Neural progenitor cell (in vitro differentiated cells): ENCODE measurements around the gene APOBEC3A. TPM values are rescaled to one million over a fixed set of nuclear protein-coding genes. Genes with fewer than 3 reads are reported as not detected.

Experiments
- DNase-seq: peaks from one replicate; pipeline ENCODE4 v3.0.0-alpha.2; 2016; ENCODE audit warnings: low spot score
- H2AFZ ChIP-seq: fragments of 200-600 bp; sonication (generic); replicated peaks from 2 replicates; pipeline ENCODE4 v1.6.1; 2016; ENCODE audit warnings: antibody characterized with exemption
- H3F3A ChIP-seq: fragments of 200-600 bp; sonication (generic); 2 replicates; pipeline ENCODE4 v1.6.1; 2016; ENCODE audit warnings: antibody characterized with exemption, low read depth
- H3K27ac ChIP-seq: fragments of 200-600 bp; sonication (generic); 2 replicates; pipeline ENCODE4 v1.5.1; 2016; ENCODE audit warnings: mild to moderate bottlenecking
- H3K27me3 ChIP-seq: fragments of 200-600 bp; sonication (generic); 2 replicates; pipeline ENCODE4 v1.6.1; 2016; ENCODE audit warnings: mild to moderate bottlenecking, moderate library complexity
- H3K36me3 ChIP-seq: fragments of 200-600 bp; sonication (generic); 2 replicates; pipeline ENCODE4 v1.5.1; 2016
- H3K4me1 ChIP-seq: fragments of 200-600 bp; sonication (generic); 2 replicates; pipeline ENCODE4 v1.6.1; 2016; ENCODE audit warnings: mixed run types
- H3K4me2 ChIP-seq: fragments of 200-600 bp; sonication (generic); 2 replicates; pipeline ENCODE4 v1.6.1; 2016
- H3K4me3 ChIP-seq: fragments of 200-600 bp; sonication (generic); 2 replicates; pipeline ENCODE4 v1.5.1; 2016
- H3K79me2 ChIP-seq: fragments of 200-600 bp; sonication (generic); 2 replicates; pipeline ENCODE4 v1.6.1; 2016; ENCODE audit warnings: low read depth
- H3K9ac ChIP-seq: fragments of 200-600 bp; sonication (generic); 2 replicates; pipeline ENCODE4 v1.6.1; 2016
- H3K9me3 ChIP-seq: fragments of 200-600 bp; sonication (generic); 2 replicates; pipeline ENCODE4 v1.5.1; 2016; ENCODE audit warnings: low read depth
- H4K20me1 ChIP-seq: fragments of 200-600 bp; sonication (generic); 2 replicates; pipeline ENCODE4 v1.6.1; 2016; ENCODE audit warnings: low read depth
- H3K27ac Mint-ChIP-seq: 3 replicates; pipeline ENCODE4 v1.8.0; 2021; ENCODE audit warnings: mixed read lengths
- H3K27me3 Mint-ChIP-seq: 2 replicates; pipeline ENCODE4 v1.8.0; 2022; ENCODE audit warnings: low read depth, mild to moderate bottlenecking, inconsistent platforms, moderate library complexity, mixed read lengths; ENCODE audit not compliant: insufficient read depth
- H3K36me3 Mint-ChIP-seq: 3 replicates; pipeline ENCODE4 v1.8.0; 2021; ENCODE audit warnings: mixed read lengths
- H3K4me1 Mint-ChIP-seq: 3 replicates; pipeline ENCODE4 v1.8.0; 2021; ENCODE audit warnings: mixed read lengths
- H3K4me3 Mint-ChIP-seq: 3 replicates; pipeline ENCODE4 v1.8.0; 2021; ENCODE audit warnings: mild to moderate bottlenecking, moderate library complexity, mixed read lengths
- H3K9me3 Mint-ChIP-seq: 3 replicates; pipeline ENCODE4 v1.8.0; 2020; ENCODE audit warnings: mixed read lengths
- CTCF ChIP-seq: fragments of 200-600 bp; sonication (generic); IDR thresholded peaks from 2 replicates; pipeline ENCODE4 v1.5.1; 2017; ENCODE audit warnings: antibody characterized with exemption, mild to moderate bottlenecking
- EZH2 ChIP-seq: fragments of 200-600 bp; sonication (generic); IDR thresholded peaks from 2 replicates; pipeline ENCODE4 v1.6.1; 2017; ENCODE audit warnings: antibody characterized with exemption, mild to moderate bottlenecking, moderate library complexity
- EZH2phosphoT487 ChIP-seq: fragments of 200-600 bp; sonication (generic); IDR thresholded peaks from 2 replicates; pipeline ENCODE4 v1.6.1; 2017; ENCODE audit warnings: antibody characterized with exemption
- total RNA-seq: library from RNA; depleted of rRNA; stranded (reverse); fragments of >200 nt; gene quantifications from 2 replicates; pipeline ENCODE4 v1.2.3, GENCODE V29; 2015; ENCODE audit warnings: low replicate concordance

APOBEC3A gene
- total RNA-seq, 1 donor from 2014 or later = not detected

GRCh38 chr22:38952281-38952993, 5.0 kb upstream of the APOBEC3A start:
- H4K20me1 ChIP-seq = no peaks in the 10 kb centered on the region
- H3K4me1 Mint-ChIP-seq = peaks cover 6% of the 10 kb centered on the region
- H3K4me3 Mint-ChIP-seq = no peak overlapping the region
- no peak overlapping the region for H3K27ac Mint-ChIP-seq
- no peaks in the 10 kb centered on the region for H3K27me3 ChIP-seq
- H3K27me3 Mint-ChIP-seq = peaks cover 7% of the 10 kb centered on the region
- H3K36me3 Mint-ChIP-seq = no peaks in the 10 kb centered on the region
- peaks cover 2% of the 10 kb centered on the region for H3F3A ChIP-seq
- H3K27ac ChIP-seq = no peak overlapping the region
- H3K79me2 ChIP-seq = no peaks in the 10 kb centered on the region
- no peak for DNase-seq
- H3K36me3 ChIP-seq = no peaks in the 10 kb centered on the region
- no peak overlapping the region for H3K9ac ChIP-seq
- H2AFZ ChIP-seq = no peak overlapping the region
- H3K9me3 Mint-ChIP-seq = no peaks in the 10 kb centered on the region
- no peak overlapping the region for H3K4me2 ChIP-seq
- no peak overlapping the region for H3K4me3 ChIP-seq
- TF ChIP-seq CTCF (no peak), EZH2 (no peak), EZH2phosphoT487 (no peak)
- H3K4me1 ChIP-seq = peaks cover 3% of the 10 kb centered on the region
- no peaks in the 10 kb centered on the region for H3K9me3 ChIP-seq

GRCh38 chr22:38953091-38953490, 4.3 kb upstream of the APOBEC3A start:
- Mint-ChIP-seq H3K27ac (no peak overlapping the region), H3K4me1 (peaks cover 2% of the 10 kb centered on the region), H3K27me3 (peaks cover 8% of the 10 kb centered on the region), H3K4me3 (no peak overlapping the region), H3K36me3 (no peaks in the 10 kb centered on the region), H3K9me3 (no peaks in the 10 kb centered on the region)
- no peaks in the 10 kb centered on the region for H3K27me3 ChIP-seq
- H3K9me3 ChIP-seq = no peaks in the 10 kb centered on the region
- H2AFZ ChIP-seq = no peak overlapping the region
- no peak overlapping the region for H3K27ac ChIP-seq
- no peak overlapping the region for H3K9ac ChIP-seq
- H3K36me3 ChIP-seq = no peaks in the 10 kb centered on the region
- TF ChIP-seq EZH2phosphoT487 (no peak), CTCF (no peak), EZH2 (no peak)
- H3K4me2 ChIP-seq = no peak overlapping the region
- H3K79me2 ChIP-seq = no peaks in the 10 kb centered on the region
- no peaks in the 10 kb centered on the region for H3F3A ChIP-seq
- no peaks in the 10 kb centered on the region for H3K4me1 ChIP-seq
- peak; percentile 0 for DNase-seq
- no peaks in the 10 kb centered on the region for H4K20me1 ChIP-seq
- H3K4me3 ChIP-seq = no peak overlapping the region

- TF ChIP-seq EZH2phosphoT487 = no peak
- TF ChIP-seq CTCF = no peak
- TF ChIP-seq EZH2 = no peak
- H3K27me3 Mint-ChIP-seq = peaks cover 11% of the 10 kb centered on the region
- no peak overlapping the region for H3K27ac Mint-ChIP-seq
- H3K27me3 ChIP-seq = no peaks in the 10 kb centered on the region
- no peak overlapping the region for H3K27ac ChIP-seq
- H3K4me2 ChIP-seq = no peak overlapping the region
- H3K4me1 ChIP-seq = no peaks in the 10 kb centered on the region
- no peaks in the 10 kb centered on the region for H3K79me2 ChIP-seq
- H3K9me3 Mint-ChIP-seq = no peaks in the 10 kb centered on the region
- H2AFZ ChIP-seq = no peak overlapping the region
- H3K4me1 Mint-ChIP-seq = peaks cover 2% of the 10 kb centered on the region
- H3F3A ChIP-seq = no peaks in the 10 kb centered on the region
- H3K36me3 Mint-ChIP-seq = no peaks in the 10 kb centered on the region
- H3K4me3 Mint-ChIP-seq = no peak overlapping the region
- no peak for DNase-seq
- H3K4me3 ChIP-seq = no peak overlapping the region
- no peaks in the 10 kb centered on the region for H3K36me3 ChIP-seq
- no peak overlapping the region for H3K9ac ChIP-seq
- no peaks in the 10 kb centered on the region for H4K20me1 ChIP-seq
- no peaks in the 10 kb centered on the region for H3K9me3 ChIP-seq
These were observed 3.6 kb upstream of the APOBEC3A start for GRCh38 chr22:38953577-38954413.
